ENCODE data around the gene CTDSPL2.
"Not testable (repeated sequence)": the region's sequence is repeated elsewhere in the genome, so short reads cannot be mapped to it uniquely, and the experiment has no call there.

The CTDSPL2 gene

GRCh38 chr15:44482090-44482489 is 54.7 kb downstream of the CTDSPL2 start:
- in situ Hi-C loops (cut with MboI; ENCODE audit: low sequenced_read_pairs), result no loop called here

GRCh38 chr15:44485880-44486279 is 58.5 kb downstream of the CTDSPL2 start:
- in situ Hi-C loops (cut with MboI; ENCODE audit: low sequenced_read_pairs), result no loop called here

- in situ Hi-C loops (cut with MboI; ENCODE audit: low sequenced_read_pairs), result no loop called here
Observed at GRCh38 chr15:44489464-44489863, 62.0 kb downstream of the CTDSPL2 start.

- in situ Hi-C loops (cut with MboI; ENCODE audit: low sequenced_read_pairs), result no loop called here
Observed at GRCh38 chr15:44490622-44491021, 63.2 kb downstream of the CTDSPL2 start.

GRCh38 chr15:44492040-44492439 is 64.6 kb downstream of the CTDSPL2 start:
- in situ Hi-C loops (cut with MboI; ENCODE audit: low sequenced_read_pairs), result no loop called here

- in situ Hi-C loops (cut with MboI; ENCODE audit: low sequenced_read_pairs), result no loop called here
Observed at GRCh38 chr15:44492672-44493071, 65.2 kb downstream of the CTDSPL2 start.

GRCh38 chr15:44495562-44495961 is 68.1 kb downstream of the CTDSPL2 start:
- in situ Hi-C loops (cut with MboI; ENCODE audit: low sequenced_read_pairs), result no loop called here

DNA sequence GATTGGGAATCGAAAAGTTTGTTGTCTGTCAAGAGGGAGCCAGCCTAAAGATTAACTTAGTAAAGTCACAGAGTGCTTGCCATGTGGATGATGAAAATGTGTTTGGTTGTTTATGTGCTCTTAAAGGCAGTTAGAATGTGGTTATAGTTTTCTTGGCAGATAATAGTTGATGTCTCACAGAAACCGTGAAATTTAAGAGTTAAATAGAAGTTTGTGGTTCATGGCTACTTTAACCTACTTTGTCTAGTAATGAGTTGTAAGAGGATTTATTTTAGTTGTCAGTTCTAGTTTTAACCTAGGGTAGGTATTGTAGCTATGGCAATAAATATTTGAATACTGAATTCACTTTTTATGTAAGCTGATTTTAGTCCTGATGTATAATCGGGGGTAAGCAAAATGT is 73.1 kb downstream of the CTDSPL2 start:
- in situ Hi-C loops (cut with MboI; ENCODE audit: low sequenced_read_pairs), result no loop called here

DNA sequence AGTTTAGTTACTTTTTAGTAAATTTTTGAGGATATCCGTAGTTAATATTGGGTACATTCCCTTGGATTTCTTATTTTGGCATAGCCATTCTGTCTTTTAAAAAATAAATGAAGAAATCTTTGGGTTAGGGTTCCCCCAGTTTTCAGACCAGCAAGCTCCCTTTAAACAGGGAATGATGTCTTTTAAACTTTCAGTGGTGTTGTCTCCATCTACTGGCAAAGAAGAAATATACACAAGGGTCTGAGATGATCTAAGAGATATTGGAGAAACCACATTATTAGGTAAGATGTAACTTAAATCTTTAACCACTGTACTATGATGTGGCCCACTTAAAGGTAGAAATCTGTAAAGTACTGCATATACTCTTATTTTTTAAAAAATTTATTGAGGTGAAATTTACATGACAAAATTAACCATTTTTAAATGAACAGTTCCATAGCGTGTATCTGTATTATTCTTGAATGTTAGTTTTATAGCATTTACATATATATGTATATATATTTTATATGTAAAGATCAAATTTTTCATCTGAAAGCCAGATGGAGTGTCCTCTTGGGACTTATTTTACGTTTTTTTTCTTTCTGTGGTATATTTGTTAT is 74.4 kb downstream of the CTDSPL2 start:
- in situ Hi-C loops (cut with MboI; ENCODE audit: low sequenced_read_pairs), result no loop called here

DNA sequence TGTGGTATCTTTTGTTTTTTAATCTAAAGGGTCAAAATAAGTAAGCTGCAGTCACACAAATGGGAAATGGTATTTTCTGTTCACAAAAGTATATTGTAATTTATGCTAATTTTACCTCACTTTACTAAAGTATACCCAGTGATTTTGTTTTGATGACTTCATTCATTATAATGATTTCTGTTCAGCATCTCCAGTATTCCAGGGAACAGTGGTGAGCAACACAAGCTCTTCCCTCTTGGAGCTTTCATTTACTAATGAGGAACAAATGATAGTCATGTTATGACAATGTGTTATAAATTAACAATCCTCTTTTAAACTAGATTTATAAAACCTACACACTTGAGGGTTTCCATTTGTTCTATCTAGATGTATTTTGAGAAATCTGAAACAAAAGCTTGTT is 89.0 kb downstream of the CTDSPL2 start:
- in situ Hi-C loops (cut with MboI; ENCODE audit: low sequenced_read_pairs), result no loop called here

GRCh38 chr15:44519537-44519936 is 92.1 kb downstream of the CTDSPL2 start:
- in situ Hi-C loops (cut with MboI; ENCODE audit: low sequenced_read_pairs), result no loop called here

DNA sequence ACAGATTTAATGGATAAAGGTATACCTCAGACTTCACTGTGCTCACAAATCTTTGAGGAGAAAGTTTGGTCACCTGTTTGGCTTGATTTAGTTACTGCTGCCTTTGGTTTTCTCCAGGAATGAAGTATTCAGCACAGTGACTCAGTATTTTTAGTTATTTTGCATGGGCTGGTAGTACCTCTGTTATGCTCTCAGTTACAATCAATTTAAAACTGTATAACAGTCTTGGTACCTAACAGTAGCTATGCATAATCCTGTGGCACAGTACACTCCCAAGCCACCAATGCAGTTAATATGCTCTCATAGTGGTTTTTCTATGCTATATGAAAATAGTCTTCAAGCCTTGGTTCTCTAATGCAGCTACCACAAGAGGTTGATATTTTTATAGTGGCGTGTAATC is 97.6 kb downstream of the CTDSPL2 start:
- in situ Hi-C loops (cut with MboI; ENCODE audit: low sequenced_read_pairs), result no loop called here

DNA sequence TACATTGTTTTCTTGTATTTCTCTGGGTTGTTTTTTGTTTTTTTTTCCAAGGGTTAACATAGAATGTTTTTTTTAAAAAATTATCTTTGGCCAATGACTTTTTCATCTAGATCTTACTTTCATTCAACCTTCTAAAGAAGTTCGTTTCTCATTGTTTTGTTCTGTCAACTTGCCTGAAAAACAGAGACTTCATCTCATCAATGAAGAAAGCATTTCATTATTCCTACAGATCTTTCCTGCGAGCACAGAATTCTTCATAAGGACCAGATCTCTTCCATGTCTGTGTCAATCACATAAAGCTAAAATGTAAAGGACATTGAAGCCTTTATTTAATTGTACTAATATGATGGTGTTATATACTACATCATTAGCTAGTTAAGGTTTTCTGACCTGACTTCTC is 99.8 kb downstream of the CTDSPL2 start:
- in situ Hi-C loops (cut with MboI; ENCODE audit: low sequenced_read_pairs), result no loop called here

- in situ Hi-C loops (cut with MboI; ENCODE audit: low sequenced_read_pairs), result no loop called here
Observed at GRCh38 chr15:44529864-44530604, 102.6 kb downstream of the CTDSPL2 start.

DNA sequence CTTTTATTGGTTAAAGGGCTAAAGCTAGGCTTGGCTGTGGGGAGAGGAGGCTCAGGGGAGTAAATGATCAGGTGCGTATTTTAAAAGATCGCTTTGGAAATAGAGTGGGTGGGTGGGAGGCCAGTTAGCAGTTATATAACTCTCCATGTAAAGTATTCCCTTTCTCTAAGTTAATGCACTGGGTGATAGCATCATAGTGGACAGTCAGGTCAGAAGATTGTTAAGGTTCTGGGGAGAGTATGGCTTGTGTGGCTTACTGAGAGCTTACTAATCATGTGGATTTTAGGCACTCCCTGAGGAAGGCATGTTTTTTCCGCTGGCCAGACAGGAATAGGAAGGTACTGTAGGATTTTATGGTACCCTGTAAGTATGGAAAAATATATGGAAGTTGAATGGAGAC is 103.2 kb downstream of the CTDSPL2 start:
- in situ Hi-C loops (cut with MboI; ENCODE audit: low sequenced_read_pairs), result no loop called here

DNA sequence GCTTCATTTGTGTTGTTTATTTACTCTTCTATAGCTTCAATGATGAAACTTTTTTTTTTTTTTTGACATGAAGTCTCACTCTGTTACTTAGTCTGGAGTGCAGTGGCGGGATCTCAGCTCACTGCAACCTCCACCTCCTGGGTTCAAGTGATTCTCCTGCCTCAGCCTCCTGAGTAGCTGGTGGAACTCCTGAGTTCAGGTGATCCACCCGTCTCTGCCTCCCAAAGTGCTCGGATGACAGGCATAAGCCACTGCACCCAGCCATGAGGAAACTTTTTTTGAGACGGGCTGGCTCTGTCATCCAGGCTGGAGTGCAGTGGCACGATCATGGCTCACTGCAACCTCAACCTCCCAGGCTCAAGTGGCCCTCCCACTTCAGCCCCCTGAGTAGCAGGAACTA is 104.8 kb downstream of the CTDSPL2 start:
- in situ Hi-C loops (cut with MboI; ENCODE audit: low sequenced_read_pairs), result not testable (repeated sequence)

DNA sequence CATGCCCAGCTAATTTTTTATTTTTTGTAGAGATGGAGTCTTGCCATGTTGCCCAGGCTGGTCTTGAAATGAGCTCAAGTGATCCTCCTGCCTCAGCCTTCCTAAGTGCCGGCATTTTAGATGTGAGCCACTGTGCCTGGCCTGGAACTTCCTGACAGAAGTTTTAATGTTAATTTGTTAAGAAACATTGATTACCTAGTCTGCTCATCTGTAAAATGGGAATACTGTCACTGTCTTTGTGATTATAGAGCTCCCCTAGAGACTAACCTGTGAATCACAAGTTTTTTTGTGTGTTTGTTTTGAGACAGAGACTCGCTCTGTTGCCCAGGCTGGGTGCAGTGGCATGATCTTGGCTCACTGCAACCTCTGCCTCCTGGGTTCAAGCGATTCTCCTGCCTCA is 105.3 kb downstream of the CTDSPL2 start:
- in situ Hi-C loops (cut with MboI; ENCODE audit: low sequenced_read_pairs), result no loop called here

GRCh38 chr15:44535092-44535491 is 107.7 kb downstream of the CTDSPL2 start:
- in situ Hi-C loops (cut with MboI; ENCODE audit: low sequenced_read_pairs), result no loop called here

GRCh38 chr15:44535523-44536301 is 108.3 kb downstream of the CTDSPL2 start:
- in situ Hi-C loops (cut with MboI; ENCODE audit: low sequenced_read_pairs), result no loop called here

DNA sequence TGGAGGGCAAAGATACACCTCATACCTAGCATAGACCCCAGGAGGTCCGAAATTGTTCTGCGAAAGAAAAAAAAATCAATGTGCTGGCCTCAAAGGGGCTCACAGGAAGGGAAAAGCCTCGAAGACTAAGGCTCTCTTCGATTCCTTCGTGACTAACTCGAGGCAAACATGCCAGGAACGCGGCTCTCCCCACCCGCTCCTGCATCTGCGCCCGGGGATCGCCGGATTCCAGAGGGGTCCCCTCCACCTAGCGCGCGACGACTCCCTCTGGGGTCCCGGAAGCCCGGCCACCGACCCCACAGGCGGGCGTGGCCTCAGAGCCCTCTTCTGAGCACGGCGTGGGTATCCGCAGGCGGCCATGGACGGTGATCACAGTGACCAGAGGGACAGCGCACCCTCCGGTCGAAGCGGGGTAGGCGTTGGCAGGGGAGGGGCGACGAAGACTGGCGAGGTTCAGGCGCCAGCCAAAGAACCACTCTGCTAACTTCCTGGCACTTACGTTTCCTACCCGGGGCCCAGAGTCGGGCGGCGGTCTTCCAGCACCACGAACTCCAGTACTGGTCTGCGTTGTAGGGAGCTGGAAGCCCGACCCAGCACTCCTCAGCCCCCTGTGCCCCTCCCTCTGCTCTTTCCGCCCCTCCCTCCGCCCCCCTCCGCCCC is 109.0 kb downstream of the CTDSPL2 start:
- in situ Hi-C loops (cut with MboI; ENCODE audit: low sequenced_read_pairs), result no loop called here

DNA sequence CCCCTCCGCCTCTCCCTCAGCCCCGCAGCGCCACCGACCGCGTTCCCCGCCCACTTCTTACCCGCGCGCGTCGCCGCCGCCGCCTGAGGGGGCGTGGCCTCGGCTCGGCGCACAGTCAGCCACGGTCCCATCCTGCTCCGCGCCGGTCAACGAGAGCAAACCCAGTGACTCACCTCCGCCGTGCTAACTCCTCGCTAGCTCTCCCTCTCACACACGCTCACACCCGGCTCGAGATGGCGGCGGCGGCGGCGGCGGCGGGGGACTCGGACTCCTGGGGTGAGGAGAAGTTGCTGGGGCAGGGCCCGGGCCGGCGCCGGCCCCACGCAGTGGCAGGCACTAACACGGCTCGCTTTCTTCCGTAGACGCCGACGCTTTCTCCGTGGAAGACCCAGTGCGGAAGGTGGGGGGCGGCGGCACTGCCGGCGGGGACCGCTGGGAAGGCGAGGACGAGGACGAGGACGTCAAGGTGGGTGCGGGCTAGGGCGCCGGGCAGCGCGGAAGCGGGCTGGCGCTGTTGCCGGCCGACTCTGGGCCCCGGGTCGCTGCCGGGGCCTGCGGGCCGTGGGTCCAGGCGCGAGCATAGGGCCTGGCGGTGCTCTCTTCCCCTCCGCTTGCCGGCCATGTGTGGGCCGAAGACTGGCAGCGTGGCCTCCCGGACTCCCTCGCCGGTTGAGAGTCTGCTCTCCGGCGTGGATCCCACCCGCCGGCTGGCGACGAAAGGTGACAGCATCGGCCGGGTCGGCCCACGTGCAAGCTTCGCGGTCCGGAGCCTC is 109.7 kb downstream of the CTDSPL2 start, which contains the start of gene EIF3J:
Gene EIF3J (plus strand): TSS at position 186 of the 773 bp plus-strand sequence. CDS start 48 bp downstream, at position 234.
- in situ Hi-C loops (cut with MboI; ENCODE audit: low sequenced_read_pairs), result no loop called here

All from HL-60/S4 treated with phorbol 12-myristate 13-acetate at 8.2 ng/mL for 4 days and 3 days (cell line).